Esophagus muscularis mucosa (tissue), 4 donors: ENCODE results near the gene PET100. TPM values are rescaled to one million over a fixed set of nuclear protein-coding genes. Genes with fewer than 3 reads are reported as not detected.

Experiments used
- DNase-seq: peaks from one replicate; pipeline ENCODE4 v3.0.0-alpha.2; 2017; ENCODE audit errors: extremely low spot score
- H3K27ac ChIP-seq, 4 donors: fragments of 200-600 bp; sonication (generic); replicated peaks in 1 of 4; 1 replicate in 3 of 4; 2 replicates in 1 of 4; pipeline ENCODE4 v1.5.1; 2016 to 2019; ENCODE audit warnings: mild to moderate bottlenecking in 1 of 4
- H3K27me3 ChIP-seq, 4 donors: fragments of 200-600 bp; sonication (generic); one replicate each; pipeline versions ENCODE4 v1.5.1 to v1.6.0; 2016 to 2019
- H3K36me3 ChIP-seq, 4 donors: fragments of 200-600 bp; sonication (generic); one replicate each; pipeline ENCODE4 v1.5.1; 2016 to 2019
- H3K4me1 ChIP-seq, 4 donors: fragments of 200-600 bp; sonication (generic); one replicate each; pipeline ENCODE4 v1.5.1; 2016 to 2019
- H3K4me3 ChIP-seq, 4 donors: fragments of 200-600 bp; sonication (generic); 1 replicate in 2 of 4; 2 replicates in 2 of 4; pipeline ENCODE4 v1.5.1; 2016 to 2019; ENCODE audit warnings: mild to moderate bottlenecking in 4 of 4, moderate library complexity in 1 of 4
- H3K9me3 ChIP-seq, 4 donors: fragments of 200-600 bp; sonication (generic); 1 replicate in 3 of 4; 2 replicates in 1 of 4; pipeline ENCODE4 v1.5.1; 2016 to 2019
- CTCF ChIP-seq, 3 experiments: fragments of 200-600 bp in 2 of 3; fragments of 450-650 bp in 1 of 3; sonication (generic) in 2 of 3; IDR thresholded peaks; one replicate each; pipeline ENCODE4 v1.5.1; 2017 to 2019; ENCODE audit warnings: antibody characterized with exemption in 3 of 3, mild to moderate bottlenecking in 2 of 3, moderate library complexity in 1 of 3
- EP300 ChIP-seq: sonication (generic); formaldehyde crosslinking; IDR thresholded peaks from one replicate; pipeline ENCODE4 v1.6.1; 2017; ENCODE audit warnings: antibody characterized with exemption
- POLR2A ChIP-seq: fragments of 450-650 bp; IDR thresholded peaks from one replicate; pipeline ENCODE4 v1.6.1; 2017; ENCODE audit warnings: antibody characterized with exemption, moderate library complexity, mild to moderate bottlenecking, low read depth
- POLR2AphosphoS5 ChIP-seq, 2 donors: sonication (generic); formaldehyde crosslinking; IDR thresholded peaks; one replicate each; pipeline ENCODE4 v1.6.1; 2017; ENCODE audit warnings: antibody characterized with exemption in 2 of 2
- WGBS: methylation state at CpG from one replicate; pipeline ENCODE4 v1.1.5; 2018; 5-methylcytosine and 5-hydroxymethylcytosine counted together
- intact Hi-C: fragments of 100-400 bp; cut with DNase I; formaldehyde crosslinking; loops from one replicate; pipeline ENCODE4 v1.15.1; 2023
- total RNA-seq, 4 donors: library from RNA; depleted of rRNA; stranded (reverse); fragments of >200 nt; gene quantifications; one replicate each; pipeline versions ENCODE4 v1.1.0 to v1.2.1, GENCODE V29; 2016

PET100 gene
- total RNA-seq, 4 donors from 2014 or later: 19.5 to 80.9 (median 26.2) TPM

GRCh38 chr19:7595466-7596133 lies 34.0 kb upstream of the PET100 start, which contains the start of gene CAMSAP3:
CAMSAP3 (plus strand) TSS chr19:7595863; CDS start chr19:7596003, 140 bp downstream.
- no peak for DNase-seq
- Histone ChIP-seq H3K4me3 (peak within 1 kb of the TSS; percentile 24 to 54 (median 37)), H3K27ac (no peak within 1 kb of the TSS), H3K4me1 (peaks cover 0 to 17% (median 11%) of the 10 kb centered on the region in 4 donors), H3K9me3 (no peaks in the 10 kb centered on the region), H3K27me3 (peaks cover 4 to 85% (median 16%) of the 10 kb centered on the region in 4 donors), H3K36me3 (no peaks in the 10 kb centered on the region)
- TF ChIP-seq CTCF (IDR thresholded peaks at IDR 0.05): no peak
- TF ChIP-seq POLR2AphosphoS5 (IDR thresholded peaks at IDR 0.05): no peak
- TF ChIP-seq POLR2A: no peak
- TF ChIP-seq EP300: no peak
- intact Hi-C loops: no loop called here
- WGBS: 2% methylated on average over 24 of the region's 78 CpGs

- WGBS: 4% methylated on average over 18 of the region's 70 CpGs
- Histone ChIP-seq H3K27me3 (peaks cover 4 to 82% (median 16%) of the 10 kb centered on the region in 4 donors), H3K4me3 (peak overlapping the region; percentile 24 to 54 (median 36)), H3K27ac (no peak overlapping the region), H3K9me3 (no peaks in the 10 kb centered on the region), H3K36me3 (no peaks in the 10 kb centered on the region), H3K4me1 (peaks cover 0 to 17% (median 11%) of the 10 kb centered on the region in 4 donors)
- no peak for DNase-seq
- TF ChIP-seq POLR2A (no peak), EP300 (no peak), POLR2AphosphoS5 (IDR thresholded peaks at IDR 0.05) (no peak), CTCF (IDR thresholded peaks at IDR 0.05) (no peak)
- intact Hi-C loops: no loop called here
These were observed 33.2 kb upstream of the PET100 start for GRCh38 chr19:7596211-7596937.

GRCh38 chr19:7597689-7598088 lies 31.9 kb upstream of the PET100 start:
- no peak for TF ChIP-seq POLR2AphosphoS5 (IDR thresholded peaks at IDR 0.05)
- TF ChIP-seq POLR2A: no peak
- no peak for TF ChIP-seq CTCF (IDR thresholded peaks at IDR 0.05)
- no peak for TF ChIP-seq EP300
- no peak for DNase-seq
- intact Hi-C loops: no loop called here
- no peaks in the 10 kb centered on the region for H3K9me3 ChIP-seq
- peaks cover 0 to 17% (median 11%) of the 10 kb centered on the region in 4 donors for H3K4me1 ChIP-seq
- WGBS: 64% methylated on average over 9 of the region's 9 CpGs
- no peak overlapping the region for H3K27ac ChIP-seq
- no peaks in the 10 kb centered on the region for H3K36me3 ChIP-seq
- H3K27me3 ChIP-seq: peaks cover 4 to 83% (median 16%) of the 10 kb centered on the region in 4 donors
- H3K4me3 ChIP-seq: no peak overlapping the region

- H3K27ac ChIP-seq: no peak overlapping the region
- no peaks in the 10 kb centered on the region for H3K9me3 ChIP-seq
- 68% methylated on average over 6 of the region's 6 CpGs for WGBS
- peaks cover 4 to 83% (median 16%) of the 10 kb centered on the region in 4 donors for H3K27me3 ChIP-seq
- intact Hi-C loops: no loop called here
- no peak for TF ChIP-seq POLR2AphosphoS5 (IDR thresholded peaks at IDR 0.05)
- TF ChIP-seq POLR2A: no peak
- TF ChIP-seq EP300: no peak
- H3K4me3 ChIP-seq: no peak overlapping the region
- no peak for DNase-seq
- H3K4me1 ChIP-seq: peaks cover 0 to 17% (median 11%) of the 10 kb centered on the region in 4 donors
- H3K36me3 ChIP-seq: no peaks in the 10 kb centered on the region
These were observed 31.4 kb upstream of the PET100 start for GRCh38 chr19:7598180-7598579.

- H3K27ac ChIP-seq: no peak overlapping the region
- DNase-seq: no peak
- intact Hi-C loops: no loop called here
- H3K36me3 ChIP-seq: no peaks in the 10 kb centered on the region
- TF ChIP-seq POLR2A (no peak), POLR2AphosphoS5 (IDR thresholded peaks at IDR 0.05) (no peak), CTCF (IDR thresholded peaks at IDR 0.05) (no peak), EP300 (no peak)
- peaks cover 0 to 12% (median 8%) of the 10 kb centered on the region in 4 donors for H3K4me1 ChIP-seq
- H3K4me3 ChIP-seq: no peak overlapping the region
- peaks cover 4 to 85% (median 12%) of the 10 kb centered on the region in 4 donors for H3K27me3 ChIP-seq
- H3K9me3 ChIP-seq: no peaks in the 10 kb centered on the region
These were observed 28.9 kb upstream of the PET100 start for GRCh38 chr19:7600721-7601120.
